GM21737 (cell line): ENCODE results near the gene ARSI.

Experiments
- ATAC-seq: cut with Tn5 transposase; IDR thresholded peaks from one replicate; pipeline ENCODE4 v1.9.1; 2021; ENCODE audit warnings: mild to moderate bottlenecking, moderate library complexity; ENCODE audit not compliant: unreplicated experiment

The ARSI gene

DNA sequence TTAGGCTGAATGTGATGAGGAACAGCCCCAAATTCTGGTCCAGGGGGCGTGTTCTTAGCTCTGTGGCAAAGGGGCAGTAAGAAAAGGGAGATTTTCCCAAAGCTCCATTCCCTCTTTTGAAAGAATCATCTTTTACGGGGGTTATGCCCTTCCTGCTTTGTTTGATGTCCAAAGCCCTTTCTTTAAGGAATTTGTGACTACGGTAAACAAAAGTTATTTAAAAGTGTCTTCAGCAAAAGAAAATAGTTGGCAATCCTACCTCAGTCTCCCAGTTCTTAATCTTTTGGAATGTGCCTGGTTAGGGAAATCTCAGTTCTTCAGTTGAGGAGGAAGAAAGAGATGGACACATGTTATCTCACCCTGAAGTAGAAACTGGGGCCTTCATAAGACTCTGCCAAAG lies 24.4 kb upstream of the ARSI start:
- no peak for ATAC-seq

- no peak for ATAC-seq
Measured at GRCh38 chr5:150326707-150327106, 24.0 kb upstream of the ARSI start.

GRCh38 chr5:150325426-150325825 lies 22.7 kb upstream of the ARSI start:
- ATAC-seq: no peak

GRCh38 chr5:150323819-150324218 lies 21.1 kb upstream of the ARSI start:
- no peak for ATAC-seq

GRCh38 chr5:150323092-150323491 lies 20.4 kb upstream of the ARSI start:
- ATAC-seq: no peak

GRCh38 chr5:150322202-150322601 lies 19.5 kb upstream of the ARSI start:
- ATAC-seq: no peak

- no peak for ATAC-seq
Measured at GRCh38 chr5:150321784-150322183, 19.1 kb upstream of the ARSI start.

- ATAC-seq: no peak
Measured at GRCh38 chr5:150321211-150321610, 18.5 kb upstream of the ARSI start.

- ATAC-seq: no peak
Measured at GRCh38 chr5:150320044-150320613, 17.4 kb upstream of the ARSI start.

DNA sequence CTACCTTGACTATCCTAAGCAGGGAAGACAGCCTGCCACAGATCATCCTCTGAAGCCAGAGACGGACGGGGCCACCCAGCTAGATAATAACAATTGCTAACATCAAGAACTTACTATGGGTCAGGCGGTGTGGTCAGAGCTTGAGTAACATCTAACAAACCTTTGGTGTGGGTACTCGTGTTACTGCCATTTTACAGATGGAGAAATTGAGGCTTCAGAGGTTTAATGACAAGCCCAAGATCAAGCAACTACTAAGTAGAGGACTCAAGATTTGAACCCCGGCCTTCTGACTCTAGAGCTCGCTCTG lies 16.7 kb upstream of the ARSI start:
- no peak for ATAC-seq

DNA sequence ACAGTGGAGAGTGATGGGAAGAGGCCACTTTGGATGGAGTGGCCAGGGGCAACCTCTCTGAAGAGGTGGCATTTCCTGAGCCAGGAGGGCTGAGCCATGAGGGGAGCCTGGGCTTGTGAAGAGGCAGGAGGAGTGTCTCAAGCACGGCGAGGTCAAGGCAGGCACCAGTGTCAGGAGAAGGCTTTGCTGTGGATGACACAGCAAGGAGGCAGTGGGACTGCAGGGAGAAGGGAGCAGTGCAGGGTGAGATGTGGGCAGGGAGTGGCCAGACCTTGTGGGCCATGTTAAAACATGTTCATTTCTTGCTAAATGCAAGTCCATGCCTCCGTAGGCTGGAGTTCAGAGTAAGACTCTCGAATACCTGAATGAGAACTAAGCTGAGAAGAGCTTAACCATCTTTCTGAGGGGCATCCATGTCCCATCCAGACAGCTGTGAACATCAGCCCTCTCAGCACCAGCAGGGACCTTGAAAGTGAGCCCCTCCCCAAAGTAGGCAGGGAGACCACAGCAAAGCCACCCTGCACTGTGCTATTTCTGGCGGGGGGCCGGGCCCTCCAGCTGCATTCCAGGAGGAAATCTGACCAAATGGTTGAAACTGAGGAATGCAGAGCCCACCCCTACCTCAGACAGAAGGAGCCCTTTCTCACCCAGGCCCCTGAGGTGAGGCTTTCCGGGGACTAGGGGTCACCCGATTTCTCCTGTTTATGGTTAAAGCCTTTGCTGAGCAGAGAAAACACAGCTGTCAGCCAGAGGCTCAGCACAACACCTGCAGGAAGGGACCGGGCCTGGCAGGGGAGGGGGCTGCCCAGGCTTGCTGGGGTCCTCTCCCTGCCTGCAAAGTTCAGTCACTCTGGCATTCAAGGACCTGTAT lies 16.1 kb upstream of the ARSI start:
- no peak for ATAC-seq

GRCh38 chr5:150317048-150318003 lies 14.6 kb upstream of the ARSI start:
- ATAC-seq: no peak

DNA sequence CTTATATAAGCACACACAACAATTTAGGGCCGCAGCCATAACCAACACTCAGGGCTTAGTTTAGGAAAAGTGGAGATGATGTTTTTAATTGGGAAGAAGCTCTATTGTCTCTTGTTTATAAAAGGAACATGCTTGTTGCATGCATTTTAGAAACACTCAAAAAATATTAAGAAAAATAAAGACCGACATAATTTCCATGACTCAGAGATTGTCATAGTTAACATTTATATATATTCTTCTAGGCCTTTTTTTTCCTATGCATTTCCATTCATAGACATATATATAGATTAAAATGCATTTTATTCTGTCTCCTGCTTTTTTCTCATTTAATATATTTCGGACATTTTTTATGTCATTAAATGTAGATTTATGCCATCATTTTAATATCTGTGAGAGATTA lies 13.6 kb upstream of the ARSI start:
- ATAC-seq: no peak

GRCh38 chr5:150315245-150315644 lies 12.5 kb upstream of the ARSI start:
- ATAC-seq: no peak

GRCh38 chr5:150313921-150314716 lies 11.4 kb upstream of the ARSI start:
- no peak for ATAC-seq

DNA sequence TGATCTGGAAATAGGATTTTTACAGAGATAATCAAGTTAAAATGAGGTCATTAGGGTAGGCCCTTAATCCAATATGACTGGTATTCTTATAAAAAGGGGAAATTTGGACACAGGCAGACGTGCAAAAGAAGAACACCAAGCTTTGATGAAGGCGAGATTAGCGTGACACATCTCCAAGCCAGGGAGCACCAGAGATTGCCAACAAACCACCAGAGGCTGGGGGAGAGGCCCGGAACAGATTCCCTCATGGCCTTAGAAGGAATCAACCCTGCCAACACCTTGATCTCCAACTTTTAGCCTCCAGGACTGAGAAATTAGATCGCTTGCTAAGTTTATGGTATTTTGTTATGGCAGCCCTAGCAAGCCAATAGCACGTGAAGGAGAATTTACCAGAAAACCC lies 10.8 kb upstream of the ARSI start:
- ATAC-seq: no peak

DNA sequence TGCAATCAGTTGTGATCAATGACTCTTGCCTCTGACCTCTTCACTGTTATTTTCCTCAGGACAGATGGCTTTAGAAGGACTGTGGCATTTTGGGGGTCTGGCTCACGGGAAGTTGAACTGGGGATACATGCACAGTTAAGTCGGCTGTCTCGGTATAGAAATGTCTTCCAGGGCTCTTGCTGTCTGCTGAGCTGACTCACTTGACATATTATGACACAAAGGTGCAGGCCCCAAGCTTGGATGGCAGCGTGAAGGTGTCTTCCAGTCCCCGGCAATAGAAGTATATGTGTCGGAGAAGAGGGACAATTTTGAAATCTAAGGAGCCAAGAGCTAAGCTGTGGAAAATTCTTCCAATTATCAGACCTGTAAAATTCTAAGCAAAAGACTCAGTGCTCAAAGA lies 9.8 kb upstream of the ARSI start:
- ATAC-seq: no peak

- ATAC-seq: no peak
Measured at GRCh38 chr5:150311015-150311692, 8.4 kb upstream of the ARSI start.

- no peak for ATAC-seq
Measured at GRCh38 chr5:150310246-150310645, 7.5 kb upstream of the ARSI start.

- ATAC-seq: no peak
Measured at GRCh38 chr5:150309886-150310239, 7.2 kb upstream of the ARSI start.
